Hindlimb muscle (tissue), 1 donor: Measurements from ENCODE around the gene NKAPD1. TPM values are rescaled to one million over a fixed set of nuclear protein-coding genes. Genes with fewer than 3 reads are reported as not detected.
"Not testable (repeated sequence)": the region's sequence is repeated elsewhere in the genome, so short reads cannot be mapped to it uniquely, and the experiment has no call there.

ENCODE experiments used
- DNase-seq: peaks from one replicate; pipeline ENCODE4 v3.0.0-alpha.2; 2013
- polyA plus RNA-seq: library from polyadenylated mRNA; unstranded; fragments of 120-200 nt; gene quantifications from one replicate; pipeline ENCODE4 v1.2.1, GENCODE V29; 2013; ENCODE audit not compliant: insufficient read length

The NKAPD1 gene
- polyA plus RNA-seq, 1 donor: 26.1 TPM

DNA sequence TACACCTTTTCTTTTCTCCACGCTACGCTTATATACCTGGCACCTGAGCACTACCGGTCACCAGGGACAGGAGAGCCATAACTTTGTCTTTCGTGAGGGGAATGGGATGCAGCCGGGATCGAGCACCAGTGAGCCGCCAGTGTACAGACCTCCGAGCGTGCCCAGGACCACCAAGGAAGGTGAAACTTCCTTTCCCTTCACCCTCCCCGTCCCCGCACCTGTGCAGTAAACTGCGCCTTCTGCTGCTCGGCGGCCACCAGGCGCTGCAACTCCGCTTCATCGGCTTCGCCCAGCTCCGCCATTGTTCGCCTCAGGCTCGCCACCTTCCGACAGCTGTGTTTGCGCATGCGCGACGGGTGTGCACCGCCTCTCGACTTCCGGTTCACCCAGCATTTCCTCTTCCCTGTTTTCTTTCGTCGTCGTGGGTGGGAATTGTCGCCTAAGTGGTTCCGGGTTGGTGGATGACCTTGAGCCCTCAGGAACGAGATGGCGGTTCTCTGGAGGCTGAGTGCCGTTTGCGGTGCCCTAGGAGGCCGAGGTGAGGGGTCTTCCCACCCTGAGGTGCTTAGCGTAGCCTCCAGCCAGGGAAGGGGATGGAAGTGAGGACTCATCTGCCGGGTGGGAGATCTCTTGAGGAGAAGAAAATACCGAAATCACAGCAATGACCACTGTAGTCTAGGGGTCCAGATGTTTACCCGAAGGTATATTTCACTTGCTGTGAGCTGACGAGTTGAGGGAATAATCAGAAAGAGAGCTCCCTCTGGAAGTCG is 12.5 kb downstream of the NKAPD1 start, which contains the start of the genes SDHD and TIMM8B:
Gene SDHD, plus strand, starts transcription at position 452 of the 770 bp plus-strand sequence. Its CDS starts 35 bp downstream, at position 487.
Gene TIMM8B, minus strand, starts transcription at position 335 of the 770 bp plus-strand sequence. Its CDS starts 33 bp downstream, at position 302.
- peak; percentile 97 for DNase-seq

DNA sequence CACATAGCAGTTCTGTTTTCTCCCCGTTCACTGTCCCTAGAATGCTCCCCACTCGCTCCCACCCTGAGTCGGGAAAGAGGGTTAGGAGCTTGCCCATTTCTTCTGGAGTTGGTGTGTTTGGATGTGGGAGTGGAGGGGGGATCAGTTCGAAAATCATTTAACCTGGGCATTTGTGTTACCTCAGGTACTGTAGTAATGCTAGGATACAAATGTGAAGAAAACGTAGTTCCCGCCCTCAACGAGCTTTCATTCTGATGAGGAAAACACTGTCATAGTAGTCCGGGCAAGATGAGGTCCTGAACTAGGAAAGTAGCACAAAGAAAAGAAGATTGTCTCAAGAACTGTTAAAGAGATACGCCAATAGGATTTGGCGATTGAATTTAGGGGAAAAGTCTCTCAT is 13.1 kb downstream of the NKAPD1 start:
- no peak for DNase-seq

DNA sequence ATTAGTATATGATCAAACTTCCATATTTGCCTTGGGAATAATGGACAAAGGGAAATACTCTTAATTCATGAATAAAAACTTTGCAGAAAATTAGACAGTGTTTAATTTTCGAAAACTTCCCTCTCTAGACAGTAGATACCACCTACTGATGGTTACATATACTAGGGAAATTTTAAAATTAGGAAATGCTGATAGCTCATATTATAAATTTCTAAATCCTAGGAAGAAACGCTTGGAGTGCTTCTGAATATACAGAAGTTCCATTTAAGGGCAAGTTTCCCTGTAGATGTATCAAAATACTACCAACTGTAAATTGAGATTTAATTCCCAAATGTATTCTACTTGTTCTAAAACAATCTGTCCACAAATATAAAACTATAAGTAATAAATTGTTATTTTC is 21.2 kb downstream of the NKAPD1 start:
- DNase-seq: not testable (repeated sequence)

DNA sequence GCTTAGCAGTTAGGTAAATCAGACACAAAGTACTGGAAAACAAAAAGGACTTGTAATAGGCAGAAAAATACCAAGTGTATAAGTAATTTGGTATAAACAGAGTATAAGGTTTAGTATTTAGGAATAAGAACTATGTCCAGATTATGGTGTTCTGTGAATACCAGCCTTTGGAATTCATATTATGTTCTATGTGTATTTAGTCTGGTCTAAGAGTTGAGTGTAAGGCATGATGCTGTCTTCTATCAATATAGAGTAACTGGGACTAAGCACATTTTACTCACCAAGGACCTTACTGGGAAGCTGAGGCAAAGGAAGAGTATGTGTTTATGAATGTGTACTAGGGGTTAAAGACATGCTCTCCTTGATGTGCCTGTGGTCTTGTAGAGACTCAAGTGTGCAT is 22.1 kb downstream of the NKAPD1 start:
- DNase-seq: no peak

GRCh38 chr11:112097734-112098528 is 23.8 kb downstream of the NKAPD1 start:
- DNase-seq: no peak

- DNase-seq: no peak
Measured at GRCh38 chr11:112100462-112100861, 26.4 kb downstream of the NKAPD1 start.

DNA sequence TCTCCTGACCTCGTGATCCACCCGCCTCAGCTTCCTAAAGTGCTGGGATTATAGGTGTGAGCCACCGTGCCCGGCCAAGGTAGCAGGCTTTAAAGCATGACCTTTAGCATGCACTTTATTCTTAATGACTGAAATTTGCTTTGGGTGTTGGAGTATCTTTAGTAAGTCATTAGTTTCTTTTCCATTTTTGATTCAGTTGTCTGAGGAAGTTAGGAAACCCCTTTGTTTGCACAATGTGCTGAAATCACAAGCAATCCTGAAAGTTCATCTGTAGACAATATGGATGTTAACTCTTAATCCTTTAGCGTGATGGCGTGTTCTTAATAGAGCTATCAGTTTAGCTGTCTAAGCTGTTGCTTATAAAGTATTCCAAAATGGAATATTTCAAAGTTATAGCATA is 29.3 kb downstream of the NKAPD1 start:
- DNase-seq: no peak

DNA sequence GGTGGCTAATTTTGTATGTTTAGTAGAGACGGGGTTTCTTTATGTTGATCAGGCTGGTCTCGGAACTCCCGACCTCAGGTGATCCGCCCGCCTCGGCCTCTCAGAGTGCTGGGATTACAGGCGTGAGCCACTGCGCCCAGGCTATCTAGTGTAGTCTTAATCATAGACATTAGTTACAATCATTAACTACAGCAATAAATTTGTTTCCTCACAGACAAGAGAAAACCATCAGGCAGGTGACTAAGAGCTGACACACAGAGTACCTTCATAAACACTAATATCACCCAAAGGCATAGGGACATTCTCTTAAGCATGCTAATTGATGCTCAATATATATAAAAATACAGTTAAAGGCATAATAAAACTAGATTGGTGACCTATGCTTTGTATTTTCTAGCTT is 32.0 kb downstream of the NKAPD1 start:
- DNase-seq: no peak

DNA sequence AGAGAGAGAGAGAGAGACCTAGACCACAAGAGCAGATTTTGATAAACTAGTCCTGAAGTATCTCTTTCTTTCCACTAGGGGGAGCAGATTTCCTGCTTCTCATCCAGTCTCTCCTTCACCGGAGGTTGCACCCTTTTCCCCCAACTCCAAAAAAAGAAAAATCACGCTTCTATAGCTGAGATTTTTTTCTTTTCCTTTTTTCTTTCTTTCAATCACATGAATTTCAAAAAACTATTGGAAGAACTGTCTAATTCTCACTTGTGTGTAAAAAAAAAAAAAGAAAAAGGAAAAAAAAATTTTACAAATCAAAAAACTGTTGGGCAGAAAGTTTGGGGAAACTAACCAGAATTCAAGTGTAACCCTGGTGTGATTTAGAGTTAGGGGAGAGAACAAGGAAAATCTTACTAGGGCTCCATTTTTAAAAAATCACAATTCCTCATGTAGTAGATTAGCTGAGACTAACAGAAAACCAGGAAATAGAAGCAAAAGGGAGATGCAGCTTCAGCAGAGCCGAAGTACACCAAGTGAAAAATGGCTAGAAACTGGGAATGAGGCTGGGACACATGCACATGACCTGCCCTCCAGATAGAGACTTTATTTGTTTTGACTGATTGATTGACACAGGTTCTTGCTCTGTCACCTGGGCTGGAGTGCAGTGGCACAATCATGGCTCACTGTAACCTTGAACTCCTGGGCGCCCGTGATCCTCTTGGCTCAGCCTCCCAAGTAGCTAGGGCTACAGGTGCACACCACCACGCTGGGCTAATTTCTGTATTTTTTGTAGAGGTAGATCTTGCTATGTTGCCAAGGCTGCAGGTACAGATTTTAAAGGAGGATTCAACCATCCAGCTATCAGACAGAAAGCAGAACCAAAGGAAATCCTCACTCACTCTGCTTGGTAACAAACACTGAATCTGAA is 39.7 kb downstream of the NKAPD1 start:
- DNase-seq: peak; percentile 23

- DNase-seq: no peak
Measured at GRCh38 chr11:112114460-112114859, 40.4 kb downstream of the NKAPD1 start.

- no peak for DNase-seq
Measured at GRCh38 chr11:112115386-112115785, 41.3 kb downstream of the NKAPD1 start.

GRCh38 chr11:112118176-112118575 is 44.1 kb downstream of the NKAPD1 start:
- no peak for DNase-seq

- DNase-seq: no peak
Measured at GRCh38 chr11:112121981-112122615, 48.0 kb downstream of the NKAPD1 start.

- DNase-seq: no peak
Measured at GRCh38 chr11:112123129-112123528, 49.0 kb downstream of the NKAPD1 start.

DNA sequence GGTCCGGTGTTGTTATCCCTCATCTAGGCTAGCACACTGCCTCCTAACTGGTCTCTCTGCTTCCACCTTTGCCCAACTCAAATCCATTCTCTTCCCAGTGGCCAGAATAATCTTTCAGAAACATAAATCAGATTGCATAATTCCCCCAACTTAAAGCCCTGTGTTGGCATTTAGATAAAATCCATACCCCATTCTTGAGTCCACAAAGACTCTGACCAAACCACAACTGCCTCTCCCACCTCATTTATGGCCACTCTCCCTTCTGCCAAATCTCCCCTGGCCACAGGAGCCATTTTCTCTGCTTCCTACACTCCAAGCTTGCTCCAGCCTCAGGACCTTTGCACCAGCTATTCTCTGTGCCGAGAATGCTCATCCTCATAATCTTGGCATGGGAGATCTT is 53.0 kb downstream of the NKAPD1 start:
- DNase-seq: no peak

DNA sequence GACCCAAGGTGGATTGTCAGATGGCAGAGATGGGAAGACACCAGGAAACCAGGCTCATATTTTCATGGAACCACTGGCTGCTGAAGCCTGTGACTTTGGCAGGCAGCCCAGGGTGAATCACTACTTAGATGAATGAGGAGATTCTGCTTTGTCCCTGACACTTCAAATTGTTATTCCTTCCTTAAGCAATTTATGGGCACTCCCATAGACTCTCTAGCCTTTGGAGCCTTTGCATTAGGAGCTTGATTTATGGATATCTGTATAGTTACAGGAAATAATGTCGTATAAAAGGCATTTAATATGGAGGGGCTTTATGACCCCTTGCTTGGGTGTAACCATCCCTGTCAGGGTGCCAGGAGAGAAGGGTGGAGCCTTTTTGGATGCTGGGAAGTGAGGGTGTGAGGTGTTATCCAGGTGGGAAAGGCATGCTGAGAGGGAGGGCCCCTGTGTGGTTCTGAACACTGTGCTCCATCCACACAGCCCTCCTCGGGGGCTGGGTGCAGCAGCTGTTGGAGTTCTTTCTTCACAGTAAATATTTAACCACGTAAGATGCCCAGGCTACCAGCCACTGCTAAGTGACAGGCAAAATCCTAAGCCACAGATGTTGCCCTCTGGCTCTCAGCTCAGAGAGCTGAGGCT is 54.5 kb downstream of the NKAPD1 start:
- peak; percentile 7 for DNase-seq

DNA sequence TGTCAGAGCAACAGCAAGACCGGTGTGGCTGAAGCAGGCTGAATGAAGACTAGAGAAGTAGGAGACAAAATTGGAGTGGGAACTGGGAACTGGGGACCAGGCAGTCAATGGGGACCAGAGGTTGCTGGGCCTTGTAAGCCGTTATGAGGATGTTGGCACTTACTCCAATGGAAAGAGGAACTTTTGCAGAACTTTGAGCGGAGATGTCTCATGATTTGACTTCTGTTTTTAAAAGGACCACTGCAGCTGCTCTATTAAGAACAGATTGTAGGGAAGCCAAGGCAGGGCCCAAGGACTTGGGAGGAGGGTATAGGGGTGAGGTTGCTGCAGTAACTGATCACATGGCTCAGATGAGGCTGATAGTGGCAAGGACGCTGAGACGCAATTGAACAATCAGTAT is 55.6 kb downstream of the NKAPD1 start:
- DNase-seq: peak; percentile 15

DNA sequence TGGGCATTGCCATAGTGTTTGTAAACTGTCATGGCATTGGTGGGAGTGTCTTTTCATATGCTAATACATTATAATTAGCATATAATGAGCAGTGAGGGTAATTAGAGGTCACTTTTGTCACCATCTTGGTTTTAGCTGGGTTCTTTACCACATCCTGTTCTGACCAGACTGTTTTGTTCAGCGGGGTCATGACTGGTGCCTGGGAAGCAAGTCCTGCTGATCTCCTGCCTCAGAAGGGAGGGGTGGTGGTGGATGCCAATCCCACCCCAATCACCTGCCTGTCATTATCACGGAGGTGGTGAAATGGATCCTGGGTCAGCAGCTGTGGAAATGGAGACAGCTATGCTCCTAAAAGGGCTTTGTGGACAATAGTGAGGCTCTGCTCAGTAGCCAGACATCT is 58.6 kb downstream of the NKAPD1 start:
- no peak for DNase-seq

GRCh38 chr11:112134473-112134872 is 60.4 kb downstream of the NKAPD1 start:
- no peak for DNase-seq
